ENCODE data around the gene FASTK.
A peak's percentile ranks its signal among the peaks of the same experiment; 100 is the strongest.

FASTK gene

GRCh38 chr7:151118108-151119054, 37.8 kb upstream of the FASTK start:
- no peak for DNase-seq (ENCODE audit: low read depth)

GRCh38 chr7:151117565-151117964, 37.0 kb upstream of the FASTK start:
- peak; percentile 40 for DNase-seq (ENCODE audit: low read depth)

- no peak for DNase-seq (ENCODE audit: low read depth)
Observed at GRCh38 chr7:151116603-151117440, 36.2 kb upstream of the FASTK start.

- no peak for DNase-seq (ENCODE audit: low read depth)
Observed at GRCh38 chr7:151115836-151116418, 35.3 kb upstream of the FASTK start.

- no peak for DNase-seq (ENCODE audit: low read depth)
Observed at GRCh38 chr7:151115121-151115835, 34.7 kb upstream of the FASTK start.

GRCh38 chr7:151114151-151115090, 33.8 kb upstream of the FASTK start:
- DNase-seq (ENCODE audit: low read depth), result no peak

GRCh38 chr7:151113344-151114150, 32.9 kb upstream of the FASTK start:
- no peak for DNase-seq (ENCODE audit: low read depth)

- peak; percentile 69 for DNase-seq (ENCODE audit: low read depth)
Observed at GRCh38 chr7:151110941-151111645, 30.5 kb upstream of the FASTK start.

GRCh38 chr7:151110236-151110940, 29.8 kb upstream of the FASTK start:
- no peak for DNase-seq (ENCODE audit: low read depth)

GRCh38 chr7:151109094-151110048, 28.8 kb upstream of the FASTK start:
- DNase-seq (ENCODE audit: low read depth), result no peak

- no peak for DNase-seq (ENCODE audit: low read depth)
Observed at GRCh38 chr7:151107882-151108281, 27.3 kb upstream of the FASTK start.

GRCh38 chr7:151104411-151105235, 24.0 kb upstream of the FASTK start:
- DNase-seq (ENCODE audit: low read depth), result no peak

GRCh38 chr7:151103973-151104372, 23.4 kb upstream of the FASTK start:
- DNase-seq (ENCODE audit: low read depth), result no peak

- DNase-seq (ENCODE audit: low read depth), result no peak
Observed at GRCh38 chr7:151102991-151103390, 22.4 kb upstream of the FASTK start.

GRCh38 chr7:151101621-151102396, 21.2 kb upstream of the FASTK start:
- DNase-seq (ENCODE audit: low read depth), result no peak

- DNase-seq (ENCODE audit: low read depth), result no peak
Observed at GRCh38 chr7:151100921-151101320, 20.3 kb upstream of the FASTK start.

Data from T follicular helper cell (primary cell).